Stimulated activated CD4-positive, alpha-beta T cell treated with anti-CD3 and anti-CD28 coated beads, Interleukin-12 subunit alpha, Interleukin-12 subunit beta, amount 100 ng/mL, for 4 hours (primary cell): ENCODE measurements around the gene IL23A.
"Not testable (repeated sequence)": the region's sequence is repeated elsewhere in the genome, so short reads cannot be mapped to it uniquely, and the experiment has no call there.

Experiments used
- DNase-seq: peaks from one replicate; pipeline ENCODE4 v3.0.0-alpha.2; 2020

IL23A gene, protein sequence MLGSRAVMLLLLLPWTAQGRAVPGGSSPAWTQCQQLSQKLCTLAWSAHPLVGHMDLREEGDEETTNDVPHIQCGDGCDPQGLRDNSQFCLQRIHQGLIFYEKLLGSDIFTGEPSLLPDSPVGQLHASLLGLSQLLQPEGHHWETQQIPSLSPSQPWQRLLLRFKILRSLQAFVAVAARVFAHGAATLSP

DNA sequence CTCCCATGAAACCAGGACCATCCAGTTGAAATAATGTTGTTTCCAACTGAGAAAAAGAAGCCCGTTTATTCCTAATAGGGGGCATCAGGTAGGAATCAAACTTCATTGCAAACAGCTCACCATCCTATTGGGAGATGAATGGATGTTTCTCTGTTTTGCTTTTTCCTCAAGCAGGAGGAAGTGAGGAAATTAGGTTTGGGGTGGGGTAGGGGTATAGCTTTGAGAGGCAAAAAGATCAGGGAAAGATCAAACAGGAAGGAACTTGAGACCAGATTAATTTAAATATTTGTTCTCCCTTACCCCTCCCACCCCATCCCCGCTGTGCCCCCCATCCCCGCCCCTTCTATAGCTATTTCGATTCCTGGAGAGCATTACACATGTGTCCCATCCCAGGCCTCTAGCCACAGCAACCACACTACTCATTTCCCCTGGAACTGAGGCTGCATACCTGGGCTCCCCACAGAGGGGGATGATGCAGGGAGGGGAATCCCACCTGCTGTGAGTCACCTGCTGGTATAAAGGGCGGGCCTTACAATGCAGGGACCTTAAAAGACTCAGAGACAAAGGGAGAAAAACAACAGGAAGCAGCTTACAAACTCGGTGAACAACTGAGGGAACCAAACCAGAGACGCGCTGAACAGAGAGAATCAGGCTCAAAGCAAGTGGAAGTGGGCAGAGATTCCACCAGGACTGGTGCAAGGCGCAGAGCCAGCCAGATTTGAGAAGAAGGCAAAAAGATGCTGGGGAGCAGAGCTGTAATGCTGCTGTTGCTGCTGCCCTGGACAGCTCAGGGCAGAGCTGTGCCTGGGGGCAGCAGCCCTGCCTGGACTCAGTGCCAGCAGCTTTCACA lies at the start of gene IL23A:
IL23A (plus strand) TSS at position 577 of the 850 bp plus-strand sequence; CDS start at position 738, 161 bp downstream.
- peak; percentile 73 for DNase-seq

DNA sequence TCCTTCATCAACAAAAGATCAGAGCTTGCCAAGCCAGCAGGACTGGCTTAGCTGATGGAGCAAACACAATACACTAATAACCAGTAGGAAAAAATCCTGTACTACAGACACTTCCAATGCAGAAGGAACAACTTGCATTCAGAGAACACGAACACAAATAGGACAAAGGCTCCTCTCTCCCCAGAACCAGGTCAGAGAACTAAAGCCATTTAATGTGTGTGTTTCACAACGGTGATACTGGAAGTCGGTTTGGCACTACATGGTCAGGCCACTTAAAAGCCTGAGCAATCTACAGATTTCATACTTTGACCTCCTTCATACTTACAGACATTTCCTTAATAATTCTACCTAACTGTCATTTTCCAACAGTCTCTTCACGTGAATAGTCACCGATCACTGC lies 44.9 kb upstream of the IL23A start:
- DNase-seq = no peak

DNA sequence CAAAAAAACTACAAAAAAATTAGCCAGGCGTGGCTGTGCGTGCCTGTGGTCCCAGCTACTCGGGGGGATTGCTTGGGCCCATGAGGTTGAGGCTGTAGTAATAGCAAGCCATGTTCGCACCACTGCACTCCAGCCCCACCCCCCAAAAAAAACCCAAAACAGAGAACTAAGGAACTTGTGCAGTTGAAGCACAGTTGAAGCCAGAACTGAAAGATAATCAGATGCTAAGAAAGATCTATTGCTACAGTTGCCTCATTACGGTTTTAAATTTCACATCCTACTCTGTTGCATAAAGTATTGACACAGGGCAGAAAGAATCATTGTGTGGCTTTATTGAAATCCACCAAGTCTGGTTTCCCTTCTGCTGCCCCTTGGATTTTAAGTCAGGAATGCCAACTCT lies 42.4 kb upstream of the IL23A start:
- DNase-seq = no peak

DNA sequence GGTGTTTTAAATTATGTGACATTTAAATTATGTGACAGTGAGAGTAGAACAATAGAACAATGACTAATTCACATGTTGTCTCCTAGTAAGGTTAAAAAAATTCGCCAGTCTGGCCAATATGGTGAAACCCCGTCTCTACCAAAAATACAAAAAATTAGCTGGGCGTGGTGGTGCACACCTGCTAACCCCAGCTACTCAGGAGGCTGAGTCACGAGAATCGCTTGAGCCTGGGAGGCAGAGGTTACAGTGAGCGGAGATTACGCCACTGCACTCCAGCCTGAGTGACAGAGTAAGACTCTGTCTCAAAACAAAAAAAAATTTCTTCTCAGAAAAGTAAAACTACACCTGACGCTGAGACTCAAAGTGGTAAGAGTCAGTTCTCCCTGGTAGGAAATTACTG lies 41.3 kb upstream of the IL23A start:
- DNase-seq = no peak

DNA sequence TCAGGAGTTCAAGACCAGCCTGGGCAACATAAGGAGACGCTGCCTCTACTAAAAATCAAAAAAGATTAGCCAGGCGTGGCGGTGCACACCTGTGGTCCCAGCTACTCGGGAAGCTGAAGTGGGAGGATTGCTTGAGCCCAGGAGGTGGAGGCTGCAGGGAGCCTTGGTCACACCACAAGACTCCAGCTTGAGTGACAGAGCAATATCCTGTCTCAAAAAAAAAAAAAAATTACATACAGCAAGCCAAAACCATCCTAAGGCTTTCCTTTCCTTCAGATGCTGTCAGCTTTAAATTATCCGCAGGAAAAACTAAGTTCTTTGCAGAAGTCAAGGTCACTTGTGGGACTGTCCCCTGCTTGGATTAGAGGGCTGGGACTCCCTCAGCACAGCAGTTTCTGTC lies 39.9 kb upstream of the IL23A start:
- DNase-seq = no peak

DNA sequence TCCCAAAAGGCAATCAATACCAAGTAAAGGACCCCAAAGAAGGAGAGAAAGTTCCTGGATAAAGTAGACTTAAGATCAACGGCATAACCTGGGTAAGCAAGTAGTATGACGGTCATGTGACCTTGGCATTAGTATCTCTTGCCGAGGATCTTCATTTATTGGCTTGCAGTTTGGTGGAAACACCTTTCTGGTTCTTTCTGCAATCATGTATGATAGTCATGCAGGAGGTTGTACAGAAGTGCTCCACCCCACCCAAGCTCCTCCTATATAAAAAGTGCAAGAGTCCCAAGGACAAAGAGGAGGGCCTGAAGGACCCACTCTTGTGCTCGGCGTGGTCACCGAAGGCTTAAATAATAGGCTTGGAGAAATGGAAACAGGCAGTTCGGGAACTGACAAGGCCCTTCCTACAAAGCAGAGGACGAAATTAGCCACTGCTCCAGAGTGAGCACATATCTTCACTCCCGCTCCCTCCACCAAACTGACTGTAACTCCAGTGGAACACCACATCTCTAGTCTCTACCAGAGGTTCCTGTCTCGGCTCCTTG lies 39.3 kb upstream of the IL23A start:
- peak; percentile 16 for DNase-seq

DNA sequence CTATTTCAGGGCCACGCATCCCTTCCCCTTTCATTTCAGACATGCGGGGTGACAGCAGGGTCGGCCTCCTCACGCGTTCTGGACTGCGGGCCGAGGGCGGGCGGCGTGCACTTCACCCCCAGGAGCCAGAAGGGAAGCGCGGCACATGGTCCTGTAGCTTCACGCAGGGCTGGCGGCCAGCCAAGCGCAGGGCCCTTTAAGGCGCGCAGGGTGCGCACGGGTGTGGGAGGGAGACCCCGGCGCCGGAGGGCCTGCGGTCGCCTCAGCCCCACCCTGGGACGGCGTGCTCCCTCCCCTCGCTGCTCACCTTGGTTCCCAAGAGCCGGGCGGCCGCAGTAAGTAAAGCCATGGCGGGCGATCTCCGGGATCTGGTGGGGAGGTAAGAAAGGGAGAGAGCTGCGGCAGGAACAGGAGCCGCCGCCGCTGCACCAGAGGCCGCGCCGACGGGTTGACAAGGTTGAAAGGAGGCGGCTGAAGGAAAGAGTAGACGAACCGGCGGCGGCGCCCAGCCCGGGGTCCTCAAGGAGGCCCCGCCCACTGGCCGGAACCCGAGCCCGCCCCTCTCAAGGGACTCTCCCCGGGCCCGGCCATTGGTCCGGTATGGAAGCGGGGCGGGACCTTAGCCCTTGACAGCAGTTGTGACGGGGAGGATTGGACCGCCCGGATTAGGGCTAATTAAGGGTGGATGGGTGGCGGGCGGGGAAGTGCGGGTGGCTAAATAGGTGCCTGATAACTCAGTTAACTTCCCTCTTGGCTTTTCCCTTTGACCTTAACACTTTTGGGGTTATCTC lies 38.6 kb upstream of the IL23A start, which contains the start of gene CS:
CS (minus strand) TSS at position 478 of the 791 bp plus-strand sequence; CDS start at position 349, 129 bp downstream.
- DNase-seq = peak; percentile 98

DNA sequence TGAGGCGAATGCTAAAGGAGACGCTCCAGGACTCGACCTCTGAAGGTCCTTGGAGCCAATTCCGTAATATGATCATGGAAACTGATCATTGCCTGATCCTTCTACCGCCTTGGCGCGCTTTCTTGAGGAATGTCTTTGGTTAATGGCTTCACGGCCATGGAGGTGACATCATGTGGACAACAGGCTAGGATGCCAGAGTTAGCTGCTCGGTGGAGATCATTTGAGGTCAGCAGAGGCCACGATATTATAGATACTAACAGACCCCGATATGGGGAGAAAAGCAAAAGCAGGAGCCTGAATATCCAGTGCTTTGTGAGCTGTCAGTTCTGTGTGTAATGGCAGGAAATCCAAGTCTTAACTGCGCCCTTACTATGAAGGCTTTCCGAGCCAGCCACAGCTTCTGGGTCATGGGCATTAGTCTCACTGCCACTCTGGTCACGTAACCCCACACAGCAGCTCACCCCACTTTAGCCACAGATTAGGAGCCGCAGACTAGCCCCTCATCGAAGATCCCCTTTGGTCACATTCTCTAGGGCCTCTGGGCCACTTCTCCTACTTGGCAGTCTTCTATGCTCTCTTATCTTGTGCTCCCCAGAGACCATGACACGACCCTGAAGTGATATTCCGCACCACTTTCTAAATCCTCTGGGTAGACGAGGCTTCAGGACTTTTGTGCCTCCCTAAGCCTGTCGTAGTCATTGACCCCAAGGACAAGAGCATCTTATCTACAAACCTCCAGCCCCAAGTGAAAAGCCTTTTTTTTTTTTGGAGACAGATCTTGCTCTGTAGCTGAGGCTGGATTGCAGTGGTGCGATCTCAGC lies 37.8 kb upstream of the IL23A start:
- DNase-seq = no peak

DNA sequence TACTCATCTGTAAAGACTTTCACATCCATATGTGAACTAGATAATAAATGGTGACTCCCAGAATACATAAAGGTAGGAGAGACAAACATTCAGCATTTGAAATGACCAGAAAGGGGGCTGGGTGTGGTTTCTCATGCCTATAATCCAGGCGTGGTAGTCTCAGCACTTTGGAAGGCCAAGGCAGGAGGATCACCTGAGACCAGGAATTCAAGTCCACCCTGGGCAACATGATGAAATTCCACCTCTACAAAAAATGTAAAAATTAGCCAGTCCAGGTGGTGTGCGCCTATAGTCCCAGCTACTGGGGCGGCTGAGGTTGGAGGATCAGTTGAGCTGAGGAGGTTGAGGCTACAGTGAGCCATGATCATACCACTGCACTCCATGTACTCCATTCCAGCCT lies 34.4 kb upstream of the IL23A start:
- DNase-seq = no peak

DNA sequence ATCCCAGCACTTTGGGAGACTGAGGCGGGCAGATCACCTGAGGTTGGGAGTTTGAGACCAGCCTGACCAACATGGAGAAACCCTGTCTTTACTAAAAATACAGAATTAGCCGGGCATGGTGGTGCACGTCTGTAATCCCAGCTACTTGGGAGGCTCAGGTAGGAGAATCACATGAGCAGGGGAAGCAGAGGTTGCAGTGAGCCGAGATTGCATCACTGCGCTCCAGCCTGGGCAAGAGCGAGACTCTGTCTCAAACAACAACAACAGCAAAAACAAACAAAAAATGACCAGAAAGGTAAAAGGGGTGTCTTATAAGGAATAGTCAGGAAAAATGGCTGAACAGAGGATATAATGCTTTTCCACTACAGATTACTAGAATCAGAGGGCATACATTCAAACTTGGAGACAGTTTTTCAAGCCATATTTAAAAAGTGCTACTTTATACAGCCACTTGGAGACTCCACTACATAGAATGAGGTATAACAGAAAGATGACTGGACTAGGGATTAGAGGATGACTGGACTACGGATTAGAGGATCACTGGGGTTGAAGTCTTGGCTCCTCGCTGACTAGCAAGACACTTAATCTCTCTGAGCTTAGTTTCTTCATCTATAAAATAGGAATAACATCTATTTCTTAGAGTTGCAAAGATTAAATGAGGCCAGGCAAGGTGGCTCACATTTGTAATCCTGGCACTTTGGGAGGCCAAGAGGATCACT lies 33.7 kb upstream of the IL23A start:
- no peak for DNase-seq

DNA sequence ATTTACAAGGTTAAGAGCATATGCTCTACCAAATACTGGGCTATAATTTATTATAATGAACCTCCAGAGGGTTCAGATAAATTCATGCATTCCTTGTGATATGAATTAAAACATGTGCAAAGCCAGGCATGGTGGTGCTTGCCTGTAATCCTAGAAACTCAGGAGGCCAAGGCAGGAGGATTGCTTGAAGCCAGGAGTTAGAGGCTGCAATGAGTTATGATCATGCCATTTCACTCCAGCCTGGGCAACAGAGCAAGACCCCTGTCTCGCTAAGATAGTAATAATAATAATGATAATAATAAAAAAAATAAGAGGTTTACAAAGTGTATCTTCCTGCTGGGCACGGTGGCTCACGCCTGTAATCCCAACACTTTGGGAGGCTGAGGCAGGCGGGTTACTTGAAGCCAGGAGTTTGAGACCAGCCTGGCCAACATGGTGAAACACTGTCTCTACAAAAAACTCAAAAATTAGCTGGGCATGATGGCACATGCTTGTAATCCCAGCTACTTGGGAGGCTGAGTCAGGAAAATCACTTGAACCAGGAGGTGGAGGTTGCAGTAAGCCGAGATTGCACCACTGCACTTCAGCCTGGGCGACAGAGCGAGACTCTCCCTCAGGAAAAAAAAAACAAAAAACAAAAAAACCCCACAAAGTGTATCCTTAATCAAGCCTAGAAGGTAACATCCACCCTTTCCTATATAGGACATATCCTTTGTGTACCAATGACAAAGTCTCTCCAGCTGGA lies 31.3 kb upstream of the IL23A start:
- no peak for DNase-seq

DNA sequence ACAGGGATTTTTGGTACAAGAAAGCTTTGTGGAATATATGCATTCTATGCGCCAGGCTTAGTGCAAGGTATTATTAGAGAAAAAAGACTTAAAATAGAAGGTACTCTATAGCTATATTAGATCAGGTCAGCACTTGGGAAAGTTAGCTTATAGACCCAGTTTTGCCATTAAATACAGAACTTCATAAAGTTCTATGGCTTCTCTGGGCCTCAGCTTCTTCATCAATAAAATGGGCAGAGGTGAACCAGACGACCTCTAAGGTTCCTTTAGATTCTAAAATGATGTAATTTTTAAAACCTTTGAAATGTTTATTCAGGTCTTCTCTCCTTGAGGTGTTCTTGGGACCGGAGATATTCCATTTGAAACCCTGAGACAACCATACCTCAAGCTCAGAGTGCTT lies 30.0 kb upstream of the IL23A start:
- DNase-seq = no peak

DNA sequence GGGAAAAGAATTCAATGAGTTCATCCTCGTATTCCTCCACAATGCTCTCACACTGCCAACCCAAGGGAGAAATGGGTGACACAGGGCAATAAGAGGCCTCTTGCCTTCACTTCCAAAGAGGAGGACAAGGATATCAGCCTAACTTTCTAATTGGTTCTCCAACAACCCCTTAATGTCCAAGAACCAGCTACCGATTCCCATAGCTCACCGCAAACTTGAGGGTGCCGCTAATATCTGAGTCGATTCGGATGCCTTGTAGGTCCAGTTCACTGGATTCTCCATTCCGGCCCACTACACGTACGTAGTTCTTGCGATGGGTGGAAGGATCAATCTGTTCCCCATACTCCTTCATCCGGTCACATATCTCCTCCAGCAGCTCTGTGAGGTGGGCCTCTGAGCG lies 27.7 kb upstream of the IL23A start:
- DNase-seq = no peak

DNA sequence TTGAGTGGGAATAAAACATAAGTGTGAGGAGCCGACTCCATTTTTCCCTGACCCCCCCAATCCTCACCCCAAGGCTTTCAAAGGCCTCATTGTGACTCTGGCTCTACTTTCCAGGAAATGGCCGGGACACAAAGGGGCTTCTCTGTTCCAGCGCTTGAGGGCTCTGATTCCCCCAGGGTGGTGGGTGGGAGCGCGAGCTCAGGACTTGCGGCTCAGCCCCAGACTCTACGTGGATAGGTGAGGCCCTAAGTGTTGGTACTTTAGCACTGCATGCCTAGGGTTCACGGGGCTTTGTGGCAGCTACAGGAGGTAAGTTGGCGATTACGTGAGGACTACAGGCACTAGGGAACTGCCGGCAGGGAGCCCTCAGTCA lies 23.4 kb upstream of the IL23A start:
- no peak for DNase-seq

DNA sequence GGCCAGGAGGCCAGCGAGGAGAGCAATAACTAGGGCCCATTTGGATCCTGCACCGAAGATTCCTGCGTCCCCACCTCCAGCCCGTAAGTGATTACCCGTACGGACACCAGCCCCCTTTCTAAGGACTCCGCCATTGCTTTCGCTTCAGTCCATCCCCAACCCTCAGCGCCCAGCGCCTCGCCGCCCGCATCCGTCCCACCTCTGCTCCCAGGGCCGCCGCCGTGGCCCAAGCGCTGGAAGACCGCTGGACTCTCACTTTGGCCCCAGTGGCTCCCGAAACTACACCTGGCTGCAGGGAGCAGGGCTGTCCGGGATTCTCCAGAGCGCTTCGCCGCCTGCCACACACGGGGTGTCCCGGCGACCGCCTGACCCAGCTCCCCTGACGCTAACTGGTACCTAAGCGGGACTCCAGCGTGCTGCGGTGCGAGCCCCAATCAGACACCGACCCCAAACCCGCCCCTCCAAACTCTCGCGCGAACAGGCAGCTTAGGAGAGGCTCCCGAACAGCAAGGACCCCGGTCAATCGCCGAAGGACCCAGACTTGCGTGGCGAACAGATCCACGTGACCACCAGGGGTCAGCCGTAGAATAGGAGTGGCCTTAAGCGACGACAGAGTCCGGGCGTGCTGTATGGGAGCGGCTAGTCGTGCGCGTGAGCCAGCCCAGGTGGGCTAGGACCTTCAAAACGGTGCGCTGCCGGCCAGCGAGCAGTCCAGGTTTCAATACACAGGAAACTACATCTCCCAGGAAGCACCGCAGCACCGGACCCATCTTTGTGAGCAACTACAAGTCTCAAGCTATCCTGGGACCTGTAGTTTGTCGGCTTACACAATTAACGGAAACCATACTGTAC lies 22.8 kb upstream of the IL23A start, which contains the start of gene CNPY2:
CNPY2 (minus strand) TSS at position 367 of the 852 bp plus-strand sequence. CDS start 771 bp downstream, outside the sequence.
- DNase-seq = peak; percentile 87

DNA sequence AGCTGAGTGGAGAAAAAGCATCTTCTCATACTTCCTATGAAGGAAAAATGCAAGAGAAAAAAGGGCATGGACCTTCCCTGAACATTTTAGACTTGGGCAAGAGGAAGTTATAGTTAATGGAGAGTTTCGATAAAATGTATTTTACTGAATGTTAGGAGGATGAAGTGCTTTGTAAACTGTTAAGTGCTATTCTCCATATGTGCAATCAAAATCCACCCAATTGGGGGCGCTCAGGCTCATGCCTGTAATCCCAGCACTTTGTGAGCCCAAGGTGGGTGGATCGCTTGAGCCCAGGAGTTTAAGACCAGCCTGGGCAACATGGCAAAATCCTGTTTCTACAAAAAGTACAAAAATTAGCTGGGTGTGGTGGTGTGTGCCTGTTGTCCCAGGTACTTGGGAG lies 21.0 kb upstream of the IL23A start:
- DNase-seq = no peak

DNA sequence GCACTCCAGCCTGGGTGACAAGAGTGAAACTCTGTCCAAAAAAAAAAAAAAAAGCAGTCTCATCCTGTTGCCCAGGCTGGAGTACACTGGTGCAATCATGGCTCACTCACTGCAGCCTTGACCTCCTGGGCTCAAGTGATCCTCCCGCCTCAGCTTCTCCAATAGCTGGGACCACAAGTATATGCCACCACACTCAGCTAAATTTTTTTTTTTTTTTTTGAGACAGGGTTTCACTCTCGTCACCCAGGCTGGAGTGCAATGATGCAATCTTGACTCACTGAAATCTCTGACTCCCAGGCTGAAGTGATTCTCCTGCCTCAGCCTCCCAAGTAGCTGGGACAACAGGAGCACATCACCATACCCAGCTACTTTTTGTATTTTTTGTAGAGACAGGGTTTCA lies 17.7 kb upstream of the IL23A start:
- DNase-seq = no peak

DNA sequence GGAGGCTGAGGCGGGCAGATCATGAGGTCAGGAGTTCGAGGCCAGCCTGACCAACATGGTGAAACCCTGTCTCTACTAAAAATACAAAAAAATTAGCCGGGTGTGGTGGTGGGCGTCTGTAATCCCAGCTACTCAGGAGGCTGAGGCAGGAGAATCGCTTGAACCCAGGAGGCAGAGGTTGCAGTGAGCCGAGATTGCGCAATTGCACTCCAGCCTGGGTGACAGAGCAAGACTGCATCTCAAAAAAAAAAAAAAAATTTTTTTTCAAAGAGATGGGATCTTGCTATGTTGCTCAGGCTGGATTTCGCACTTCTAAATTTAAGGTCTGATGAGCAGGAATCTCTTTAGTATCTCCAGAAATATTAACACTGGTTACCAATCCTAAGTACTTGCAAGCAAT lies 17.1 kb upstream of the IL23A start:
- not testable (repeated sequence) for DNase-seq

DNA sequence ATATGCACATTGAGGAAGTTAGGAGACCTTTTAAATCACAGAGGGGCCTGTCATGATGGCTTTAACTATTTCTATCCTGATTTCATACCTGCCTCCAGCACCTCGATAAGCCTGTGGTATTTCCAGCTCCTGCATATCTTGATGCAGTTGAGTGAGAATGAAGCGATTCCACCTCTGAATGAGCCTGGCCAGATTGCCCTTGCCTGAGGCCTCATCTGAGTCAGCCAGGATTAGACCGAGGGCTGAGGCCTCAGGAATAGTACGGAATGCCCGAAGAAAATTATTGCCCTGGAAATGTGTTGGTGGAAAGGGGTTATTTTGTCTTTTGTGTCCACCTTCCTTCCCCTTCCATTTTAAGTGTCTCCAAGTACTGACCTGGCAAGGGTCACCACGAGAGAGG lies 14.5 kb upstream of the IL23A start:
- no peak for DNase-seq

DNA sequence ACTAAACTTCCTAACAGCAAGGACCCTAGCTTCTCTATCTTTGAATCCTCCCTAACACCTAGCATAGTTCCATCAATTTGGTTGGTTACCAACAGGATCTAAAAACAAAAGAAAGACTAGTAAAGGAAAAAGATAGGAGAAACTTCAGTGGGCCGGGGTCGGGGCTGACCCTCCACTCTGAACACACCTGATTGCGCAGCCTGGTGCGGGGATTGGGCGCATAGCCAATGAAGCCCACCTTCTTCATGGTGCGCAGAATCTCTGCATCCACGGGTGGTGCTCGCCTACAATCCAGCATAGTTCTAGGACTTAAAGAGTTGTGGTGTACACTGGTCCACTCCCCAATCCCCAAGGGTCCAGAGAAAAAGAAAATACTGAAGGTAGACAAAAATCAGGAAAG lies 12.6 kb upstream of the IL23A start:
- DNase-seq = no peak
